Stimulated activated CD4-positive, alpha-beta T cell treated with anti-CD3 and anti-CD28 coated beads, Interleukin-2, amount 100 ng/mL, for 48 hours (primary cell): Measurements from ENCODE around the gene SLC35F6.
"Not testable (repeated sequence)": the region's sequence is repeated elsewhere in the genome, so short reads cannot be mapped to it uniquely, and the experiment has no call there.

ENCODE experiments used
- DNase-seq, 2 donors: peaks; one replicate each; pipeline ENCODE4 v3.0.0-alpha.2; 2020

SLC35F6 gene

GRCh38 chr2:26731714-26732113, 32.4 kb upstream of the SLC35F6 start:
- DNase-seq: no peak

GRCh38 chr2:26732446-26732845, 31.6 kb upstream of the SLC35F6 start:
- no peak for DNase-seq

- no peak for DNase-seq
Observed at GRCh38 chr2:26733413-26733812, 30.7 kb upstream of the SLC35F6 start.

GRCh38 chr2:26735097-26735496, 29.0 kb upstream of the SLC35F6 start:
- no peak for DNase-seq

- no peak for DNase-seq
Observed at GRCh38 chr2:26735883-26736588, 28.0 kb upstream of the SLC35F6 start.

GRCh38 chr2:26737221-26737620, 26.9 kb upstream of the SLC35F6 start:
- no peak for DNase-seq

- DNase-seq: no peak
Observed at GRCh38 chr2:26738481-26738880, 25.6 kb upstream of the SLC35F6 start.

- no peak for DNase-seq
Observed at GRCh38 chr2:26739514-26739913, 24.6 kb upstream of the SLC35F6 start.

- DNase-seq: no peak
Observed at GRCh38 chr2:26740346-26740745, 23.7 kb upstream of the SLC35F6 start.

- DNase-seq: no peak
Observed at GRCh38 chr2:26740890-26741302, 23.2 kb upstream of the SLC35F6 start.

- DNase-seq: no peak
Observed at GRCh38 chr2:26742048-26742770, 21.9 kb upstream of the SLC35F6 start.

GRCh38 chr2:26743852-26744251, 20.2 kb upstream of the SLC35F6 start:
- DNase-seq: no peak

- DNase-seq: no peak
Observed at GRCh38 chr2:26744953-26745352, 19.1 kb upstream of the SLC35F6 start.

- peak; percentile 79 to 85 for DNase-seq
Observed at GRCh38 chr2:26745609-26746327, 18.3 kb upstream of the SLC35F6 start.

GRCh38 chr2:26746934-26747333, 17.1 kb upstream of the SLC35F6 start:
- no peak for DNase-seq

GRCh38 chr2:26749787-26750420, 14.2 kb upstream of the SLC35F6 start:
- not testable (repeated sequence) for DNase-seq

- not testable (repeated sequence) for DNase-seq
Observed at GRCh38 chr2:26750467-26750866, 13.6 kb upstream of the SLC35F6 start.

- DNase-seq: no peak
Observed at GRCh38 chr2:26752656-26753055, 11.4 kb upstream of the SLC35F6 start.

- DNase-seq: no peak
Observed at GRCh38 chr2:26754539-26754938, 9.5 kb upstream of the SLC35F6 start.

GRCh38 chr2:26754972-26755670, 9.0 kb upstream of the SLC35F6 start:
- no peak for DNase-seq

- DNase-seq: no peak
Observed at GRCh38 chr2:26756337-26756736, 7.7 kb upstream of the SLC35F6 start.
